Endothelial cell (in vitro differentiated cells): ENCODE measurements around the gene ELFN1. TPM values are rescaled to one million over a fixed set of nuclear protein-coding genes. Genes with fewer than 3 reads are reported as not detected.

Source experiments
- DNase-seq: peaks from one replicate; pipeline ENCODE4 v3.0.0; 2021; ENCODE audit warnings: low spot score
- H3K27ac Mint-ChIP-seq: one replicate; pipeline ENCODE4 v1.8.0; 2021; ENCODE audit warnings: mixed read lengths, inconsistent platforms; ENCODE audit not compliant: unreplicated experiment
- H3K27me3 Mint-ChIP-seq: one replicate; pipeline ENCODE4 v1.8.0; 2021; ENCODE audit warnings: mild to moderate bottlenecking, moderate library complexity, mixed read lengths, inconsistent platforms; ENCODE audit not compliant: unreplicated experiment
- H3K36me3 Mint-ChIP-seq: one replicate; pipeline ENCODE4 v1.8.0; 2021; ENCODE audit warnings: mild to moderate bottlenecking, low read depth, mixed read lengths, inconsistent platforms; ENCODE audit not compliant: unreplicated experiment
- H3K4me1 Mint-ChIP-seq: one replicate; pipeline ENCODE4 v1.8.0; 2021; ENCODE audit warnings: mild to moderate bottlenecking, mixed read lengths, inconsistent platforms; ENCODE audit not compliant: unreplicated experiment
- H3K4me3 Mint-ChIP-seq: one replicate; pipeline ENCODE4 v1.8.0; 2021; ENCODE audit warnings: mild to moderate bottlenecking, mixed read lengths, inconsistent platforms; ENCODE audit not compliant: unreplicated experiment
- H3K9me3 Mint-ChIP-seq: one replicate; pipeline ENCODE4 v1.8.0; 2021; ENCODE audit warnings: mixed read lengths, inconsistent platforms; ENCODE audit not compliant: unreplicated experiment
- total RNA-seq: library from RNA; stranded (reverse); fragmentation: NEBNext Ultra II Directional; extraction: Animal tissue kit (Norgen Biotek cat#: 25700); gene quantifications from one replicate; pipeline ENCODE4 v1.2.1, GENCODE V29; 2021; ENCODE audit not compliant: unreplicated experiment
- TF ChIP-seq, protein P1 (sequence below): fragments of 200-600 bp; sonication (generic); IDR thresholded peaks from one replicate; pipeline ENCODE4 v1.5.0; 2021; ENCODE audit warnings: antibody characterized with exemption; ENCODE audit not compliant: unreplicated experiment

The ELFN1 gene
- total RNA-seq, 1 donor from 2014 or later: 10.6 TPM

GRCh38 chr7:1666317-1666822 lies 3.7 kb upstream of the ELFN1 start:
- H3K36me3 Mint-ChIP-seq: no peaks in the 10 kb centered on the region
- no peaks in the 10 kb centered on the region for H3K9me3 Mint-ChIP-seq
- peaks cover 5% of the 10 kb centered on the region for H3K4me1 Mint-ChIP-seq
- peak; percentile 35 for DNase-seq
- TF ChIP-seq, protein P1, sequence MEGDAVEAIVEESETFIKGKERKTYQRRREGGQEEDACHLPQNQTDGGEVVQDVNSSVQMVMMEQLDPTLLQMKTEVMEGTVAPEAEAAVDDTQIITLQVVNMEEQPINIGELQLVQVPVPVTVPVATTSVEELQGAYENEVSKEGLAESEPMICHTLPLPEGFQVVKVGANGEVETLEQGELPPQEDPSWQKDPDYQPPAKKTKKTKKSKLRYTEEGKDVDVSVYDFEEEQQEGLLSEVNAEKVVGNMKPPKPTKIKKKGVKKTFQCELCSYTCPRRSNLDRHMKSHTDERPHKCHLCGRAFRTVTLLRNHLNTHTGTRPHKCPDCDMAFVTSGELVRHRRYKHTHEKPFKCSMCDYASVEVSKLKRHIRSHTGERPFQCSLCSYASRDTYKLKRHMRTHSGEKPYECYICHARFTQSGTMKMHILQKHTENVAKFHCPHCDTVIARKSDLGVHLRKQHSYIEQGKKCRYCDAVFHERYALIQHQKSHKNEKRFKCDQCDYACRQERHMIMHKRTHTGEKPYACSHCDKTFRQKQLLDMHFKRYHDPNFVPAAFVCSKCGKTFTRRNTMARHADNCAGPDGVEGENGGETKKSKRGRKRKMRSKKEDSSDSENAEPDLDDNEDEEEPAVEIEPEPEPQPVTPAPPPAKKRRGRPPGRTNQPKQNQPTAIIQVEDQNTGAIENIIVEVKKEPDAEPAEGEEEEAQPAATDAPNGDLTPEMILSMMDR: no peak
- H3K27ac Mint-ChIP-seq: no peak overlapping the region
- peaks cover 17% of the 10 kb centered on the region for H3K27me3 Mint-ChIP-seq
- no peak overlapping the region for H3K4me3 Mint-ChIP-seq

DNA sequence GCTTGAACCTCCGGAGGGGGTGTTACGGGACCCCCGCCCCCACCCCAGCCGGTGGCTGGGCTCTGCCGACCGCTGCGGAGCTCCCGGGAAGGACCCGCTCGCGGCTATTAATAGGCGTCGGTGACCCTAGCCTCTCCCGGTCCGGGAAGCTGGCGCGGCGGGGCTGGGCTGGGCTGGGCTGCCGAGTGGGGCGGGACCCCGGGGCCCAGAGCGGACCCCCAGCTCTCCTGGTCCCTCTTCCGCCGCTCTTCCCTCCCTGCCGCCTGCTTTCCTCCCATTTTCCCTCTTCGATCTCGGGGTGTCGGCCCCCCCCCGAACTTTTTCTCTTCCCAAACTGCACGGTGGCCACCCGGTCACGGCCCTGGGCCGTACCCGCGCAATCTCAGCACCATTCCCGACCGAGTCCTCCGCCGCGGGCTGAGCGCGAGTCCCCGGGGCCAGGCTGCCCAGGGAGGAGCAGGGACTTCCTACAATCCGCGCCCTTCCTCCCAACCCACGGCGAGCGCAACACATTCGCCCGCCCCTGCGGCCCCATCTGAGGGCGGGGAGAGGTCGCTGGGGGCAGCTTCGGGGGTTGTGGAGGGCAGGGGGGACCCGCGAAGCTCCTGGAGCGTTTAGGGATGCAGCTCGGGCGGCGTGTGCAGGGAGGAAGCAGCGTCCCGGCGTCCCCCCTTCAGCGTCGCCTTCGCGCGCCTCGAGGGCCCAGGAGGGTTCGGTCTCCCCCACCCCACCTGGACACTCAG lies 3.1 kb upstream of the ELFN1 start:
- Mint-ChIP-seq H3K27me3 (peaks cover 15% of the 10 kb centered on the region), H3K36me3 (no peaks in the 10 kb centered on the region), H3K9me3 (no peaks in the 10 kb centered on the region), H3K27ac (no peak overlapping the region), H3K4me1 (peaks cover 5% of the 10 kb centered on the region), H3K4me3 (peak overlapping the region; percentile 85)
- TF ChIP-seq, protein P1: no peak
- peak; percentile 33 for DNase-seq

DNA sequence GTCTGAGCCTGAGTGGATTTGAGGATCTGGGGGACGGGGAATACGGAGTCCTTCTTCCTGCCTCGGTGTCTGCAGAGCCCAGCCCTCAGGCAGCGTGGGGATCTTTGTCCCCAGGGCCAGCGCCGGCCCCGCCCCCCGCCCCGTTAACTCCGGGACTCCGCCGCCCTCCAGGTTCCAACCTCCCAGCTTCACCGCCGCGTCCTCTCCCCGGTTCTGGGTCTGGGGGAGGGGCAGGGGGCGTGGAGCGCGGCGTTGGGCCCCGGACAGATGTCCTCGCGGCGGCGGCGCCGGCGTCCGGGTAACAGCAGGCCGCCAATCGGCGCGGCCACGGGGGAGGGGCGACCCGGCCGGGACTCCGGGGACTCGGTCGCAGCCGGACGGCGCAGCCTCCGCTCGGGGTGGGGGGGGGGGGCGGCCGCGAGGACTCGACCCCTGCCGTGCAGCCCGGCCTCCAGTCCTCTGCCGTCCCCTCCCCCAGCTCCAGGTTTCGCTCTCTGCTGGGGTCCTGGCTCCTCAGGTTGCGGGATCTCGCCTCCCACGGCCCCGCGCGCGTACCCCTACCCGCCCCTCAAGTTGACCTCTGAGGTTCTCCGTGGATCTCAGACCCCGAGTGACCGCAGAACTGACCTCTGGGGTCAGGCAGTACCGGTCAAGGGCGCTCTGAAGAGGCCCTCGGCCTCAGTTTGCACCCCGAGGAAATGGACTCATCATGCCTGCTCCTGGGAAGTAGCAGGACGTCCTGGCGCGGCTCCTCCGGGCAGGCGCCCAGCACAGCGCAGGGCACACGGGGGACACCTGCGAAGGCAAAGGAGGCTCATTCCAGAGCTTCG lies 2.3 kb upstream of the ELFN1 start:
- H3K4me3 Mint-ChIP-seq: no peak overlapping the region
- peaks cover 5% of the 10 kb centered on the region for H3K4me1 Mint-ChIP-seq
- H3K9me3 Mint-ChIP-seq: no peaks in the 10 kb centered on the region
- TF ChIP-seq, protein P1: no peak
- no peaks in the 10 kb centered on the region for H3K36me3 Mint-ChIP-seq
- DNase-seq: peak; percentile 53
- H3K27ac Mint-ChIP-seq: no peak overlapping the region
- H3K27me3 Mint-ChIP-seq: peaks cover 15% of the 10 kb centered on the region

GRCh38 chr7:1668396-1669063 lies 1.5 kb upstream of the ELFN1 start:
- Mint-ChIP-seq H3K27ac (no peak overlapping the region), H3K4me1 (peaks cover 5% of the 10 kb centered on the region), H3K9me3 (no peaks in the 10 kb centered on the region), H3K4me3 (peak overlapping the region; percentile 51), H3K36me3 (no peaks in the 10 kb centered on the region), H3K27me3 (peaks cover 13% of the 10 kb centered on the region)
- TF ChIP-seq, protein P1: no peak
- DNase-seq: no peak
